Stimulated activated CD4-positive, alpha-beta T cell treated with anti-CD3 and anti-CD28 coated beads, Interleukin-2, amount 100 ng/mL, for 24 hours (primary cell): Measurements from ENCODE around the gene KRTDAP.

Experiments used
- DNase-seq, 2 donors: peaks; one replicate each; pipeline ENCODE4 v3.0.0-alpha.2; 2020

The KRTDAP gene, protein sequence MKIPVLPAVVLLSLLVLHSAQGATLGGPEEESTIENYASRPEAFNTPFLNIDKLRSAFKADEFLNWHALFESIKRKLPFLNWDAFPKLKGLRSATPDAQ

DNA sequence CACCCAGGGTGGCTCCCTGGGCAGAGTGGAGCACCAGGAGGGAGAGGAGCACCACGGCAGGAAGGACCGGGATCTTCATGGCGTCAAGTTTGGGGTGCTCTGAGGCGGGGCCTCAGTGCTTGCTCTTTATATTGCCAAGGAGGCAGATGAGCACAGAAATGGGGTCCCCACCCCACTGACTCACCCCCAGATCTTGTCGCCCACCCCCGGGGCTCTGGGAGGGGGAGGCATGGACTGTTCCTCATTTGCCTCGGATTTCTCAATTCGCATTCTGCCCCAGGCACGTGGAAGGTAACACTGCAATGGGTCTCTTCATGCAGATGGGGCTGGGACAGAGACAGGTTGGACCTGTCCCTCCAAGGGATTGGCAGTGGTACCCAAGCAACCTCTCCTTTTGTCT lies at the start of gene KRTDAP:
Gene KRTDAP (minus strand): TSS at position 101 of the 400 bp plus-strand sequence. CDS start 22 bp downstream, at position 79.
- DNase-seq, result no peak

DNA sequence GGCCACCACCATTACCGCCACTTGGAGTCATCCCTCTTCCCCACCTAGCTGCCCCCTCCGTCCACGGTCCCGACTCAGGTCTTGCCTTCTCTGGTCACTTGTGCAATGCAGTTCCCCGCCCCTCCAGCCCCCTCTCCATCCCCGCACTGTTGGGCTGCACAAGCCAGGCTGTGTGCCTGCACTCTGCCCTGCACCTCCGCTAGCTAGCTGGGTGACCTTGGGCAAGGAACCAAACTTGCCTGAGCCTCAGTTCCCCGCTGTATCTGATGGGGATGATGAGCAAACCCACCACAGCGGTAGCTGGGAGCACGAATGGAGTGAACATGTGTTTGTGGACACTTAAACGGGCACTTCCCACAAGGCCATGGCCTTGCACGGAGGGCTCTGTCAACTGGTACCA lies 49.6 kb upstream of the KRTDAP start:
- no peak for DNase-seq

DNA sequence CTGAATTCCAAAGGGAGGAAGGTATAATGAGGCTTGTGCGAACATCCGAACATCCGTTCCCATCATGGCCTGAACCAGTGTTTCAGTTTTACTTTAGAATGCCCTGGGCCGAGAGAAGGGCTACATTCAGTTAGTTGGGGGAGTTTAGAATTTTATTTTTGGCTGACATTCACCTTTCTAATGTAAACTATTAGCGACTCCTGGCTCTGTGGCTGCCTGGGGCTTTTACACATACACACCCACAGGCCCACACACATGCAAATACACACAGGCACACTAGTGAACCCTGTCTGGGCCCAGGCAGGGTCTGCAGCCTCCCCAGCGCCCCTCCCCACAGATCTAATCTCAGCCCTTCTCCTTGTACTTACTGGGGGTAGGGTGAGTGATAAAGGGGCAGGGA lies 49.0 kb upstream of the KRTDAP start:
- no peak for DNase-seq

DNA sequence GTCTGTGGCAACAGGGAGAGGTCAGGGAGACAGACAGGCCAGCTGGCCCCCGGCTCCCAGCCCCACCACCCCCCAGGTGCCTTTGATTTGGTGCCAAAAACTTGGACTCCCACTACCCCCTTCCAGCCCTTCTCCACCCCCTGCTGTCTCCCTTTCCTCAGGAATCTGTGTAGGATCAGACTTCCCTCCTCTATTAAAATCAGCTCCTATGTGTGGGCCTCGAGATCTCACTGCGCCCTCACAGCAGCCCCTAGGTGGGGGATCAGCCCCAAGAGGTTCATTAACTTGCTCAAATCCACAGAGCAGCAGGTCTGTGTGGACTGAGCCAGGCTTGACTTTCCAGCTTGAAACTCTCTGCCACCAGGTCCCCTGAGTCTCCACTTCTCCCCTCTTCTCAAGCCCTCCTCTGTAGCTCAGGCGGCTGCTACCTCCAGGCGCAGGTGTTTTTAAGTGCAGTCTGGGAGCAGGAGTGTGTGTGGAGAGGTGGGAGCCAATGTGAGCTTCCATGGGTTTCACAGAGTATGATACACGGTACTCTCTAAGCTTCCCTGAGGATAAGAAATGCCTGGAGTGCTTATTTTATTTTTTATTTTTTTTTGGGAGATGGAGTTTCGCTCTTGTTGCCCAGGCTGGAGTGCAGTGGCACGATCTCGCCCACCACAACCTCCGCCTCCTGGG lies 44.7 kb upstream of the KRTDAP start:
- DNase-seq, result no peak

DNA sequence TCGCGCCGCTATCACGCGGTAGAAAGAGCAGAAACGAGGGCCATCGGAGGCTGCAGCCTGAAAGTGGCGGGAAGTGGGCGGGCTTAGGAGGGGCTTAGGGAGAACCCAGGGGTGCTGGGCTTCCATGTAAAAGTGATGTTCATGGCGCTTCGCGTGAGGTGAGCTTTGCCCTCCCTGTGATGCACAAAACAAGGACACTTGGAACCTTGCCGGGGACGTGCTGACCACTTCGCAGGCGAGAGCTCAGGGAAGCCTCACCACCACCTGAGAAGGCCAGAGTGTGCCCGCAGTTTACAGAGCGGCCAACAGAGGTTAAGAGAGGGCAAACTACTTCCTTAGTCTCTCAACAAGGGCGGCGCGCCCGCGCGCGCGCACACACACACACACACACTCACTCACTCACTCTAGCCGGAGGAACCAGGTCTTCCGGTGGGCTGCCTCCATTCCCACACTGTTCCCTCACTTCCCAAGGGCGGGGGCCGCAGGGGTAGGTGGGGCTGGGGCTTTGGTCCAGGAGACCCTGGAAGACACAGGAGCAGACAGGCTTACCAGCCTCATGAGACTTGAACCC lies 43.6 kb upstream of the KRTDAP start:
- DNase-seq, result peak; percentile 28 to 42

DNA sequence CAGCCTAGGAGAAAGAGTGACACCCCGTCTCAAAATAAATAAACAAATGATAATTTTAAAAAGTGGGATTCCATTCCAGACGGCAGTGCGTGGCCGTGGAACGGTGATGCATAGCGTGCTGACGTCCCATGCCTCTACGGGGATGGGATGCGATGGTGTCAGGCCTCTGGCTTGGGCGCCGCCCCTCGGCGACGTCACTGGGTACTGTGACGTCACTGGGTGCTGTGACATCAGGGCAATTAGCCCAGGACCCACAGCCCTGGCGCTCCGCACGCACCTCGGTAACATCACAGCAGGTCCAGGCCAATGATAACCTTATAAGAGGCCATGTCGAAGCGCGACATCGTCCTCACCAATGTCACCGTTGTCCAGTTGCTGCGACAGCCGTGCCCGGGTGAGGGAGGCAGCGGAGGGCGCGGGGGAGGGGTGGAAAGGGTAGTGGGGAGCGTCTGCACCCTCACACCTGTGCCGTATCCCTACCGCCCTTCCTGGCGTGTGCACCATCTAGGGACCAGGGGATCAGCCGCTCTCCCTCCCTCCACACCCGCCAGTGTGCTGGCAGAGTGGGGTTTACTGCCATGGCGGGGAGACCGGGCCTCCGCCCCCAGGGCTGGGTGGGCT lies 43.0 kb upstream of the KRTDAP start, which contains the start of gene GAPDHS:
Gene GAPDHS (plus strand): TSS at position 256 of the 621 bp plus-strand sequence. CDS start 72 bp downstream, at position 328.
- no peak for DNase-seq

DNA sequence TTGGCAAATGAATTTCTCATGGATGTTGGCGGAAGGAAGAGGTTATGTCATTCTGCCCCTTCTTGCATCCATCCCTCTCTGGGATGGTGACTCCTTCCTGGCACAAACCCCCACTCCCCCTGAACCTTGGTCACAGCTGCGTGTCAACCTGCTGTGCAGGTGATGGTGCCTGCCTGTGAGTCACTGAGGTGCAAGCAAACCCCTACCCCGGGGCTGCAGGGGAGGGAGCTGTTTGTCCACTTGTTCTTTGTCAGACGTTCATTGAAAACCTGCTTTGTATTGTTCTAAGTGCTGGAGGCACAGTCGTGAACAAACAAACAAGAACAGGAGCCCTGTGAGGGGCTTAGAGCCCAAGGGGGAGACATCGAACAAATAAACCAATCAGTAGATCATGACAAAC lies 41.0 kb upstream of the KRTDAP start:
- no peak for DNase-seq

DNA sequence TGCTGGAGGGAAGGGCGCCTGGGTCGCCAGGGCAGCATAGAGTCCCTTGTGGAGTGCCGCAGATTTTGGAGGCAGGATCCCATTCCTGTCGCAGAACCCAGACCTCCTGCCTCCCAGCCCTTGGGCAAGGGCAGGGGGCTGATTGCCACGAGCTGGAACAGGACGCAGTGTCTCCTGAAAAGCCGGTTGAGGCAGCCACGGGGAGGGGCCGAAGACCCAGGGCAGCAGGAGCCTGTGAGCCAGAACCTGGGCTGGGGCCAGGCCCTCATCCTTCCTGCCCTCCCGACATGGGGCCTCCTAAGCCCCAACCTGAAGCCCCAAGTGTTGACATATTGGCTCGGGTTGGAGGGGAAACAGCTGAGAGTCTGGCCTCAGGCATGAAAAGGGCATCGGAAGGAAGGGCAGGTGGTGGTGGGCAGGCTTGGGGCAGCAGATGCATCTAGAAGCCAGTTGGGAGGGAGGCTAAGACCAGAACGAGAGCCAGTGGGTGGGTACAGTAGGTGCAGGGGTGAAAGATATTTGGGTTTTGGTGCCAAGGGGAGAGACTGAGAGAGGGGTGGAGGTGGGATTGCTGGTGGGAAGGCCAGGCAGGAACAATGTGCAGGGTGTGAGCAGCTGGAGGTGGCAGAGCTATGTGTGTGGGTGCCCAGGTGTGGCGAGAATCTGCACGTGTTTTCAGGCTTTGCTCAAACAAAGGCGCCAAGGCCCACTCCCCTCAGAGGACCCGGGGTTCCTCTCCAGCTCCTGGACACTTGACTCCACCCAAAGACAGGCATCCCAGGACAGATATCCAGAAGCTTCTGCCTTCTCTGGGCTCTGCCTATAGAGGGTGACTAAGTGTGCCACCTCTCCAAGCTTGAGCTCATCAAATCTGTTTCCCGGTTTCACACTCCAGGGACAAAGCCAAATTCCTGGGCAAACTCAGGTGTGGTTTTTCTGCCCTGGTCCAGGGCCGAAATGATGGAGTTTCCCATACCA lies 39.3 kb upstream of the KRTDAP start:
- no peak for DNase-seq

DNA sequence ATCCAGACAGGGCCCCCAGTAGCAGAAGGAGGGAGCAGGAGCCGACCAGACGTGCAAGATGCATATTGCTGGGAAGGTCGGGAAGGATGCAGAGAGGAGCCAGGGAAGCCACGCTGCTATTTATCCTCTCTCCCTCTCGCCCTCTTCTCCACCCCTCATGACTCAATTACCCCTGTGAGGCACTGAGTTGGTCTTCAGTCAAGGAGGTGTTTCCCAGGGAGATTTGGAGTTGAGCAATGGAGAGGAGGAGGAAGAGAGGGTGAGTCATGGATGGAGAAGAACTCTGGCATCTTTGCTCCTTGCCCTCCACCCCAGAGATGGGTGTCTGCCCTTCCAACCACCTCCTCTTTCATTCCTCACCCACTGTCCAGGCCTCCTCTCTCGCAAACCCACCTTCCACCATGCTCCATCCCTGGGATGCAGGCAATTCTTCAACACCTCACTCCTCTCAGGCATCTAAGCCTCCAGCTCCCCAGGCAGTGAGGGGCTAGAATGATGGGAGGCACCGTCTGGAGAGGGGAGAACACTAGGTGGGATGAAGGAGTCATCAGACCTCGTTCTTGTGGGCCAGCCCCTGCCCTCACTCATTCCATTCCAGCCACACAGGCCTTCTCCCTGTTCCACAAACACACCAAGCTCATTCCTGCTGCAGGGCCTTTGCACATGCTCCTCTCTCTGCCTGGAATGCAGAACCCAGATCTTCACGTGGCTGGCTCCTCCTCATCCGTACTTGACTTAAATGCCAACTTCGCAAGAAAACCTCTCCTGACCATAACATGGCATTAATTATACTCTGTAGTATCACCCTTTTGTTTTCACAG lies 38.2 kb upstream of the KRTDAP start, which contains the start of gene SBSN:
Gene SBSN (minus strand): TSS at position 94 of the 821 bp plus-strand sequence. CDS start 30 bp downstream, at position 64.
- DNase-seq, result no peak

DNA sequence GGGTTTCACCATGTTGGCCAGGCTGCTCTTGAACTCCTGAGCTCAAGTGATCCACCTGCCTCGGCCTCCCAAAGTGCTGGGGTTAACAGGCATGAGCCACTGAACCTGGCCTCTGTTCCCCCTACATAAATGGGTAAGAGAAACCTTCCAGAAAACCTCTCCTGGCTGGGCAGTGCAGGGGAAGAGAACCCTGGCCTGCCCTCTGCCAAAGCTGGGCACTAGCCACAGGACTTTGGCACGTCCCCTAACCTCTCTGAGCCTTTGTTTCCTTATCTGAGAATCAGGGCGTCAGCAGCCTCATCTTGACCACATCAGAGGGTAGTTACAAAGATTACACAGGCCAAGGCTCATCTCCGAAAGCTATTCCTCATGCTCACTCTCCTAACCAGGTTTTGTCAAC lies 35.6 kb upstream of the KRTDAP start:
- DNase-seq, result no peak

DNA sequence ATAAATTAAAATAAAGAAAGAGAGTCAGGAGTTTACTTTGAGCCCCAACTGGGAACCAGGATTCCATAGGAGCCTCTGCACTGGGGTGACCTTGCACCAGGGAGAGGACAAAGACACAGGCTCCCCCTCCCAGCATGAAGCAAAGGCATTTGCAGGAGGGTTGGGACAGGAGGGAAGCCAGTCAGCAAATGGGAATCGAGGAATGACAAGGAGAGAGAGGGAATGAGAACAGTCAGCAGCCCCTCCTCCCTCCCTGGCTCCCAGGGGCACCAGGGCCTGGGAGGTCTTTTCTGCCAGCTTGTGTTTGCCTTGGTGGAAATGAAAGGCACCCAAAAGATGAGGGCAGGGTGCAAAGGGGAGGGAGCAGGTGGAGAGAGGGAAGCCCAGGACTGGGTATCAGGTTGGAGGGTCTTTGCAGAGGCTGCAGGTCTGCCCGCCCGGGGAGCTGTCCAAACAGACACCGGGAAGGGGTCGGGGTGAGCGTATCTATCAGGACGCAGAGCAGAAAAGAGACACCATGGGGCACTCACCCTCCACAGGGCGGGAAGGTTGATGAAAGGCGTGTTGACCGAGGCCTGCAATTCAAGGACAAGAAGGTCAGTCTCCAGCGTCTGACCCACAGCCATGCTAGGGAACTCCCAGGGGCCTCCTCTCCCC lies 34.0 kb upstream of the KRTDAP start:
- DNase-seq, result no peak

DNA sequence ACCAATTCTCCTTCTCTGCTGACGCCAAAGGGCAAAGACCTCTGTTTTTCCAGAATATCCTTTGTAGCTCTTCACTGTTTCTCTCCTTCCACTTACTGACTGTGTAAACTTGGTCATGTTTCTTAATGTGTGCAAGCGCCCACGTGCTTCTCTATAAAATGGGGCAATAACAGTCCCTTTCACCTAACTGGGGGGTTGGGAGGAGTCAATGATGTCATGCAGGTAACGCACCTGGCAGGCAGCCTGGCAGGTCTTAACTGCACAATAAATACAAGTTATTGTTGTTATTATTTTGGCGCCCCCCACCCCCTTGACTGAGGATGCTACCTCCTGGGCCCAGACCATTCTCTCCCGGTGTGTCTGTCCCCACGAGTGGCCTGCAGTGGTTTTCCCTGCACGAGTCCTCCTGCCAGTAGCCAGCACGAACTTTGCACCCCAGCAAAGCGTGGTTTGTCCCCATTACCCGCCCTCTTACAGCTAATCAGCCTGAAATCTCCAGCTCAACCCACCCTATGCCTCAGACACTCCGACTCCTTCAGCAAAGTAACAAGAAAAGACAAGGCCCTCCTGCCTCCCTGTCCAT lies 32.6 kb upstream of the KRTDAP start:
- no peak for DNase-seq

DNA sequence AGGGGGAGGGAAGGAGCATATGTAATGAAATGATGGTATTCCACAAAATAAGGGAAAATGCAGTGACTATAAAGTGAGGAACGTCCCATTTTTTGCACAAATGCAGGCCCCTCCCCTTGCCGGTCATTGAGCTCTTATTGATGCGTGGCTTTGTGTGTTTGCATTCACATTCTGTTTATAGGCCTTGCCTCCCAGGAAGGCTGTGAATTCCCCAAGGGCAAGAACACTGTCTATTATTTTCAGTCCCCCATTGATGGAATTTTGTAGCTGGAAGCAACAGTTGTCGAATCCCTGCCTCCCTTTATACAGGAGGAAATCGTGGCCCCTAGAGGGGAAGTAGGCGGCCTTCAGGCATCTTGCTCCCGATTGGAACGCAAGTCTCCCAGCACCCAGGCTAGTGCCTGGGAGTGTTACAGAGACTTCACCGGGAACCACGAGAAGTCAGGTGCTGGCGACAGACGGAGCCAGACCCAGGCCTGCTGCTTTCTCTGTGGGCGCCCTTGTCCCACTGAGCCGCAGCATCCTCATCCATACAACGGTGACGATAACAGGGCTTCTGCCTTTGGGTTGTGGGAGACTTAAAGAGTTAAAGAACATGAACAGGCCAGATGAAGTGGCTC lies 31.0 kb upstream of the KRTDAP start:
- no peak for DNase-seq

DNA sequence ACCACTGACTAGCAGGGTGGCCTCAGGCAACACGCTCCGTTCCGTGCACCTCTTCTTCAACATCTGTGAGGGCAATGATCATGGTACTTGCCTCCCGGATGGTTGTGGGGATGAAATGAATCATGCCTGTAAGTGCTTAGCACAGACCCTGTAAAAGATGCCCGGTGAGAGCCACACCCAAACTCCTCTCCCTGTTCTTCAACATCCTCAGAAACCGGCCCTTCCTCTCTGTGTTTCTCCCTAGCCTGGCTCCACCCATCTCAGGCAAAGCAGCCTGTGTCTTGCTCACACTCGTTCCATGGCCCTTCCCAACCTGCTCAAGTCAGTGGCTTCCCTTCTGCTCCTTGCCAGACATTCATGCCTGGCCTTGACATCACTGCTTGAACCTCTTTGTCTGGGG lies 29.0 kb upstream of the KRTDAP start:
- no peak for DNase-seq

DNA sequence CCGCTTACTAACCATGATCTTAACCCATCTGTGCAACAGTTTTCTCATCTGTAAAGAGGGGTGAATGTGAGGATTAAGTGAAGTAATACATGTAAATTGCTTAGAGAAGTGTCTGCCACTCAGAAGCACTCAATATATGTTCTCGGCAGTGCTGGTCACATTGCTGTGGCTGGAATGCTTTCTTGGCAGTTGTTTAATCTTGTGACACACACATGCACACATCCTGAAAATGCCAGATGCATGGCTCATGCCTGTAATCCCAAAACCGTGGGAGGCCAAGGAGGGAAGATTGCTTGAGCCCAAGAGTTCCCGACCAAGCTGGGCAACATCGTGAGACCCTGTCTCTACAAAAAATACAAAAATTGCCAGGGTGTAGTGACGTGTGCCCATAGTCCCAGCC lies 28.0 kb upstream of the KRTDAP start:
- no peak for DNase-seq

DNA sequence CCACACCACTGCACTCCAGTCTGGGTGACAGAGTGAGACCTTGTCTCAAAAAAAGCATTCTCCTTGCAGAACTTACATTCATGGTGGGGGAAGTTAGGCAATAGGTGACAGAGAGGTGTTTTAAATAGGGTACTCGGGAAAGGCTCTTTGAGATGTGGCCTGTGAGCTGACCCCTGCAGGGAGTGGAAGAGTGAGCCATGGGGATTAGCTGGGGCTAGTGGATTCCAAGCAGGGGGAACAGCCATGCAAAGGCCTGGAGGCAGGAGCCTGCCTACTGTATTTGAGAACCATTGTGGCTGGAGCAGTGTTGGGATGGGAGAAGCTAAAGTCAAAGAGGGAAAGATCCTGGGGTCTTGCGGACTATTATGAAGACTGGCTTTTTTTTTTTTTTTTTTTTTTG lies 27.1 kb upstream of the KRTDAP start:
- DNase-seq, result no peak

DNA sequence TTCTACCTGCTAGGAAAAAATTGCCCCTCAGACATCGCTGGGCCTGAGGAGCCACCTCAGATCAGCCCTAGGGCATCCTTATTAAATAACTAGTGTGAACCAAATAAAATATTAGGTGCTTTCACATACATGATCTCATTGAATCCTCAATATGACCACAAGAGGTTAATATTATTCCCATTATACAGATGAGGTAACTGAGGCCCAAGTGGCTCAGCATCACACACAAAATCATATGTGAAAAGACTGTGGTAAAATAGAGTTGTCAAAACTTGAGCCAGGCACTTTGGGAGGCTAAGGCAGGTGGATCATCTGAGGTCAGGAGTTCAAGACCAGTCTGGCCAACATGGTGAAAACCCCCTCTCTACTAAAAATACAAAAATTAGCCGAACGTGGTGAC lies 26.0 kb upstream of the KRTDAP start:
- no peak for DNase-seq

DNA sequence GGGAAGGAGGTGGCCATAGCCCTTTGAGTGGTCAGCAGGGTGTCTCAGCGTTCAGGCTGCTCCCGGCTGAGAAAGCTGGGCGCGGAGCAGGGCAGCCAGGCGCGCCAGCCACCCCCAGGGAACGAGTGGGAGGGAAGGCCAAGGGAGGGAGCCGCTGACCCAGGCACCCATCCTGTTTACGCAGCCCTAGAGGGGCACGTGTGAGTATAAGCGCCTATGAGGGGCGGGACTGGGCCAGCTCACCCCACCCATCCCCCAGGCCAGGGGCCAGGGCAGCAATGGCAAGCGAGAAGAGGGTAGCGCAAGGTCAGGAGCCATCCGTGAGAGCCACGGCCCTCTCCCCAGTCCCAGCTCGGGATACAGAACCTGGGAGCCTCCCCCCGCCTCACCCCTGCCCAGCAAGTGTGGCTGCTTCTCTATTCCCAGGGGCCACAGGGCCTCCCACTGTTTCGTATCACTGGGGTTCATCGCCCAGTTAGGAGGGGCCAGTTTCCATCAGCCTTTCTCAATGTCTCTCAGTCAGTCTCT lies 24.1 kb upstream of the KRTDAP start:
- no peak for DNase-seq

DNA sequence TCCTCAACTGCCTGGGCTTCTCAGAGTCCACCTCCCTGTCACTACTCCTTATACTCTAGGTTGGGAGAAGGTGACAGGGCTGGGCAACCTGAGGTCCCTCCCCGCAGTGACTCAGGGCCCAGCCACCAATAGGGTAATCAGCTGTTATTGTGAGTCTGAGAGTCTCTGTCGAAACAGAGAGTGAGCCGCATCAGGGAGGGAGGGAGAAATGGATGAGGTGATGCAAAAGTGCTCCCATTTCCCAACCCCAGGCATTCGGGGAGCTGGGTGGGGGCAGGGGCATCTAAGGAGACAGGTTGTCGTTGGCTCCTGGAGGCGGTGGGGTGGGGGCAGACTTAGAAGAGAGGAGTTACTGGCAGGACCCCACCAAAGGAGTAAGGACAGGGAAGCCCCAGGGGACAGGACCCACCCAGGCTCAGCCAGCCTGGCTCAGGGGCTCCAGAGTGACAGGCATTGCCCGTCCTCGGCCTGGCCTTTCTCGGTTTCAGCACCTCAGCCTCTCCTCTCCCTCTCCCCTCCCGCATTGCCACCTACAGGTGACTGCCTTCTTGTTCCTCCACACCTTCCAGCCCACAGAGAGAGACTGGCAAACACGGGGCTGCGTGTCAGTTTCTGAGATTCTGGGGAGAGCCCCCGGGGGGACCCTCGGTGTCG lies 23.5 kb upstream of the KRTDAP start, which contains the start of gene DMKN:
Gene DMKN (minus strand): TSS at position 22 of the 654 bp plus-strand sequence. CDS start 174 bp downstream, outside the sequence.
- DNase-seq, result no peak
